Measurements from ENCODE around the gene ATXN7.

The ATXN7 gene

GRCh38 chr3:63955036-63955650, 91.5 kb downstream of the ATXN7 start:
- Mint-ChIP-seq H3K9me3 (no peaks in the 10 kb centered on the region), H3K4me3 (no peak overlapping the region), H3K27me3 (no peaks in the 10 kb centered on the region), H3K4me1 (peaks cover 43% of the 10 kb centered on the region), H3K27ac (peak overlapping the region; percentile 1), H3K36me3 (peaks cover 22% of the 10 kb centered on the region)
- ATAC-seq = no peak

DNA sequence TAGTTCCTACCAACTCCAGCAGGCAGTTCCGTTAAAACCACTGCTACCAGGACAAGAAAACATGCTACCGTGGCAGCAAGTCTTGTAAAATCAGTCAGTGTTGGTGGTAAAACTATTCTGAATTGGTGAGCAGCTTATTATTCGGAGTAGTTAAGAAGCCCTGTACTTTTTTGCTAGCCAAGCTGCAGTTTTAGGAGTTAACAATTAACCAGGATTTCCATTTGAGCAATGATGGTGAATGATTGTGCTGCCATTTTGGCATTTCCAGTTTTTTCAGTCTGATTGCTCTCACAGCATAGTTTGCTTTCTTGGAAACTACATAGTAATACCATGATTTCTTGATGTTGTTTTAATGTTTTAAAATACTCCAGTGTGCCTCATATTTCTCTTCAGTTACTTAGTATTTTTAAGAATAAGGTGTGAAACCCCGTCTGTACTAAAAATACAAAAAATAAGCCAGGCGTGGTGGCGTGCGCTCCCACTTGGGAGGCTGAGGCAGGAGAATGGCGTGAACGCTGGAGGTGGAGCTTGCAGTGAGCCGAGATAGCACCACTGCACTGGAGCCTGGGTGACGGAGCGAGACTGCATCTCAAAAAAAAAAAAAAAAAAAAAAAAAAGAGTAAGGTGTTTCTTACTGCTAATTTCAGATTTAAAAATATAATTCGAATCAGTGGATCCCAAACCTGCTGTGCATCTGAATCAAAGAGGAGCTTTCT, 92.3 kb downstream of the ATXN7 start:
- Mint-ChIP-seq H3K27ac (no peak overlapping the region), H3K4me1 (peaks cover 44% of the 10 kb centered on the region)

GRCh38 chr3:63959146-63959545, 95.5 kb downstream of the ATXN7 start:
- no peak for ATAC-seq
- Mint-ChIP-seq H3K4me3 (no peak overlapping the region), H3K27me3 (no peaks in the 10 kb centered on the region), H3K36me3 (peaks cover 17% of the 10 kb centered on the region), H3K9me3 (no peaks in the 10 kb centered on the region), H3K27ac (no peak overlapping the region), H3K4me1 (peaks cover 31% of the 10 kb centered on the region)

More for the DNA sequence above, 92.3 kb downstream of the ATXN7 start:
- Mint-ChIP-seq H3K9me3 (no peaks in the 10 kb centered on the region), H3K36me3 (peaks cover 22% of the 10 kb centered on the region), H3K4me3 (no peak overlapping the region), H3K27me3 (no peaks in the 10 kb centered on the region)
- ATAC-seq = no peak

DNA sequence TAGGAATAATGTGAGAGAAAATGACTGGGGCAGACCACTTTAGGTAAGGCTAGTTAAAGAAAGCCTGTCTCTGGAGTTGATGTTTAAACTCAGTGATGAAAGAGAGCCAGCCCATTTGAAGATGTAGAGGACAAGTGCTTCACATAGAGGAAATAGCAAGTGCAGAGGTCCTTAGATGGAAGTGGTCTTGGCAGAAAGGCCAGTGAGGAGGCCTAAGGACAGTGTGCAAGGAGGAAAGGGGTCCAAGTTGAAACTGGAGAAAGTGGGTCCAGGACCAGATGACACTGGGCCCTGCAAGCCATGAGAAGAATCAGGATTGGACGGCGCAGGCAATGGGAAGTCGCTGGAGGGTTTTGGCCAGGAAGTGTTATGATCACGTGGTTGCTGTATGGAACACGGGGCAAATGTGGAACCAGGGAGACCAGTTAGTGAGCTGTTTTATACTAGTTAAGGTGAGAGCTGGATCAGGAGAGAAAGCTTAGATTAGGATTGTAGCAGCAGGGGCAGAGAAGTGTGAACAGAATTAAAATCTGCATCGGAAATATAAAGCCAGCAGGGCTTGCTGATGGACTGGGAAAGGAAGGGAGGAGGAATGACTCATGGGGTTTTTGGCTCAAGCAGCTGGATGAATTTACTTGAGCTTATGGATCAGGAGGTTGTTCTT, 96.5 kb downstream of the ATXN7 start:
- H3K4me3 Mint-ChIP-seq = no peak overlapping the region
- H3K4me1 Mint-ChIP-seq = peaks cover 29% of the 10 kb centered on the region
- H3K27ac Mint-ChIP-seq = peak overlapping the region; percentile 13
- no peaks in the 10 kb centered on the region for H3K27me3 Mint-ChIP-seq
- peaks cover 10% of the 10 kb centered on the region for H3K36me3 Mint-ChIP-seq
- no peaks in the 10 kb centered on the region for H3K9me3 Mint-ChIP-seq
- no peak for ATAC-seq

GRCh38 chr3:63961891-63962290, 98.2 kb downstream of the ATXN7 start:
- Mint-ChIP-seq H3K27me3 (no peaks in the 10 kb centered on the region), H3K27ac (no peak overlapping the region), H3K4me3 (no peak overlapping the region), H3K36me3 (peaks cover 5% of the 10 kb centered on the region), H3K4me1 (peaks cover 29% of the 10 kb centered on the region), H3K9me3 (no peaks in the 10 kb centered on the region)
- ATAC-seq = peak; percentile 68

DNA sequence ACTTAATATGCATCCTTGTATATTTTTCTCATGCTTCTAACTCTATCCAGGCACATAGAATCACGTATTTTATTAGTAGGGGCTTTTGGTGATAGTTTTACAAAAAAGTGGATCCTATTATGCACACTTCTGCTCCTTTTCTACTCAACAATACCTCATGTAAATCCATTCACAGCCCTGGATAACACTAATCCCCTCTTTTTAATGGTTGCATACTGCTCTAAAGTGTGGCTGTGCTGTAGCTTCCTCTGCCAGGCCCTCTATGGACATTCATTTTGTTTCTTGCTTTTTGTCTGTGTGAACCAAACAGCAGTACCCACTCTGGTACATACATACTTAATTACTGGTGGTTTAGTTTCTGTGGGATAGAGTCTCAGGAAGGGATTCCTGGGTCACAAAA, 99.8 kb downstream of the ATXN7 start:
- Mint-ChIP-seq H3K36me3 (peaks cover 5% of the 10 kb centered on the region), H3K4me3 (no peak overlapping the region), H3K27ac (no peak overlapping the region), H3K4me1 (peaks cover 40% of the 10 kb centered on the region), H3K27me3 (no peaks in the 10 kb centered on the region), H3K9me3 (no peaks in the 10 kb centered on the region)
- ATAC-seq = no peak

DNA sequence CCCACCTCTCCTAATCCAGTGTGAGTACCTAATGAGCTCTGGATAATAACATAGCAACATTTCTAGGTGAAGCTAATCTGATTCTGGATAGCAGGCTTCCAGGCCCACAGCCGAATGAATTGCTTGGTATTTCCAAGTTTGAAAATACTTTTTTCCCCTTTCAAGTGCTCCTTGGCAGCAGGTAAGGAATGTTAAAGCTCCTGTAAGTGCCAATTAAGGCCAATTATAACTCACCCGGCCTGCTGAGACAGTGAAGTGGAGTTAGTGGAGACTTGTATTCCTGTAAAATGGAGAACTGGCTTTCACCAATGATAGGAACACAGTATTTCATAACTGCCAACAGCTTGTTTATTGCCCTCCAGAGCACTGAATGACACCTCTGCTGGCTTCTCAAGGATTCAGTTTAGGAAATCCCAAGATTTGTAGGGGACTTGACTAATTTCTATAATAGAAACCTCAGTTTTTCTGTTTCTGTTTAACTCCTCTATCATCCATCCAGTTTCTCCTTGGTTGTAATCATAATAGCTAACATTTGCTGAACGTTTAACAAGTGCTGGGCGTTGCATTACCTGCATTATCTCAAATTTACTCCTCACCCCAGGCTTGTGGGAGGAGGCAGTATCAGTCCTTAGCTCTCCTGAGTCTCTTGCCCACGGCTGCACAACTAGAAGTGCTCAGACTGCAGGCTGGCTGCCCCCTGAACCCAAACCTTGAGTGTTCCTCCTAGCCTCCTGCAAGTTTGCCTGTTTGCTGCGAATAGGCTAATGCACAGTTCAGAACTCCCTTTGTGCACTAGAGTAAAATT, 101.2 kb downstream of the ATXN7 start:
- no peaks in the 10 kb centered on the region for H3K27me3 Mint-ChIP-seq
- H3K4me1 Mint-ChIP-seq = peaks cover 49% of the 10 kb centered on the region
- H3K4me3 Mint-ChIP-seq = no peak overlapping the region
- no peak for ATAC-seq
- H3K9me3 Mint-ChIP-seq = no peaks in the 10 kb centered on the region
- no peak overlapping the region for H3K27ac Mint-ChIP-seq
- peaks cover 5% of the 10 kb centered on the region for H3K36me3 Mint-ChIP-seq

DNA sequence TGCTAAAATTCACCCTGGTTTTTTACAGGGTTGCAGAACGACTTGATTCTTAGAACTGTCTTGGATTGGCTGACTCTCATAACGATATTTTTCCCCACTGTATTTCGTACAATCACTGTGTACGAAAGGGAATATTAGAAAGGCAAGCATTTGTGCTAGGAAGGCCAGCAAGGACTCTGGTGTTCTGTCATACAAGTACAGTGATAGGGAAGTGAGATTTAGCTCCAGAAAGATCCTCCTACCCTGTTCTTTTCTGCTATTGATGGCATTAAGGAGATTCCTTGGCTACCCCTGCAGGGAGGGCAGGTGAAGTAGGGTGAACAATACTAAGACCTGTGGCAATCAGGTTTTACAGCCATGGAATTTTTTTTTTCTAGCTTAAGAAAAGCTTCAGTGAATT, 102.3 kb downstream of the ATXN7 start:
- Mint-ChIP-seq H3K4me3 (no peak overlapping the region), H3K9me3 (no peaks in the 10 kb centered on the region), H3K27ac (no peak overlapping the region), H3K4me1 (peaks cover 50% of the 10 kb centered on the region), H3K36me3 (peaks cover 12% of the 10 kb centered on the region), H3K27me3 (no peaks in the 10 kb centered on the region)
- no peak for ATAC-seq

DNA sequence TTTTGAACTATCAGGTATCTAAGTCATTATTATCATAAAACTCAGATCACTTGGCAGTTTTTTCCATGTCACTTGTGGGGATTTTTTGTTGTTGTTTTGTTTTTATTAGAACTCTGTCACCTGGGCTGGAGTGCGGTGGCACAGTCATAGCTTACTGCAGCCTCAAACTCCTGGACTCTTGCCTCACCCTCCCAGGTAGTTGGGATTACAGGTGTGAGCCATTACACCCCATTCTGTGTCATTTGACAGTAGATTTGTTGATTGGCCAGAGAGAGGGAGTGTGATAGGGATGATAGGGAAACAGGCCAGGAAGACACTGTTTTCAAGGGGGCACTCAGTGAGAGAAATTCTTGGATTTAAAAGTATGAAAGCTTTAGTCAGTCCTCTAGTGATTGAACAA, 103.2 kb downstream of the ATXN7 start:
- Mint-ChIP-seq H3K4me3 (no peak overlapping the region), H3K9me3 (no peaks in the 10 kb centered on the region), H3K36me3 (peaks cover 15% of the 10 kb centered on the region), H3K4me1 (peaks cover 55% of the 10 kb centered on the region), H3K27me3 (no peaks in the 10 kb centered on the region), H3K27ac (no peak overlapping the region)
- no peak for ATAC-seq

DNA sequence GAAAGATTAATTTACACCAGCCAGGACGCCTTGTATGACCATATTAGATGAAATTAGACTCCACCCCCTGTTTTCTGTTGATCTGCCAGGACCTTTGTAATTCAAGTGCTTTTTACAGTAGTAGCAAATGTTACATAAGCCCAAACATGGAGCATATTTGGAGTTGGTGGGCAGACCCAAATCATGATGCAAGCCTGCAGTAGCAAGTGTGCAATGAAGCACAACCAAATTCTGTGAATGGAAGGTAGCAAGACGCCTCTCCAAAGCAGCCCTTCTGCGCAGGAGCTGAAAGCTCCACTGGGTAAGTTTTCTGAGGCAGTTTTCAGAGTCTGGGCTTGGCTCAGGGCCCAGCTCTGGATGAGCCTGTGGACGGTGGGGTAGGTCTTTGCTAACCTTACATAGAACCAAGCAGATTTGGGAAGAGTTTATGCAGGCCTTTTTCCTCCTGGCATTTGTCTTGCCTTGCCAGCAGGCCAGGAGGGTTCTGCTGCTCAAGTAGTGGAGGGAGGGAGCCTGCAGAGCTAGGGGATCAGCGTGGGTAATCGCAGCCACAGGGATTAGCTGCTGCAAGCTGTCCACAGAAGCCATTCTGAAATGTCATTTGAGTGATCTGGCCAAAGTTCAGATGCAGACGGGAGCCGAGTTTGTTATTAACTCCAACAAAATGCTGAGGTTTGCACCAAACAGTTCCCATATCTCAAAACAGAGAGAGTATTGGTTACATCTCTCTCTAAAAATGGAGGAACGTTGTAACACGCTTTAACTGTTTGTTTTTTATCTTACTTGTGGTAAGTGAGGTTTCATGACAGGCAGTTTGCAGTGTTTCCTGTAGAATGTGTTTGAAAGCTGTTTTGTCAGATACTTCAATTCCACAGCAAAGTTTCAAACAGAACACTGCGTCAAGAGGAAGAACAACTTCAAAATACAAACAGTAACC, 104.3 kb downstream of the ATXN7 start:
- H3K9me3 Mint-ChIP-seq = no peaks in the 10 kb centered on the region
- ATAC-seq = peak; percentile 58
- H3K36me3 Mint-ChIP-seq = peaks cover 21% of the 10 kb centered on the region
- peak overlapping the region; percentile 84 for H3K27ac Mint-ChIP-seq
- peak overlapping the region; percentile 73 for H3K4me3 Mint-ChIP-seq
- no peaks in the 10 kb centered on the region for H3K27me3 Mint-ChIP-seq
- peaks cover 55% of the 10 kb centered on the region for H3K4me1 Mint-ChIP-seq

- Mint-ChIP-seq H3K27me3 (no peaks in the 10 kb centered on the region), H3K27ac (peak overlapping the region; percentile 84), H3K9me3 (no peaks in the 10 kb centered on the region), H3K4me3 (peak overlapping the region; percentile 73), H3K36me3 (peaks cover 22% of the 10 kb centered on the region), H3K4me1 (peaks cover 62% of the 10 kb centered on the region)
- ATAC-seq = no peak
These were observed 105.1 kb downstream of the ATXN7 start for GRCh38 chr3:63968612-63969350.

DNA sequence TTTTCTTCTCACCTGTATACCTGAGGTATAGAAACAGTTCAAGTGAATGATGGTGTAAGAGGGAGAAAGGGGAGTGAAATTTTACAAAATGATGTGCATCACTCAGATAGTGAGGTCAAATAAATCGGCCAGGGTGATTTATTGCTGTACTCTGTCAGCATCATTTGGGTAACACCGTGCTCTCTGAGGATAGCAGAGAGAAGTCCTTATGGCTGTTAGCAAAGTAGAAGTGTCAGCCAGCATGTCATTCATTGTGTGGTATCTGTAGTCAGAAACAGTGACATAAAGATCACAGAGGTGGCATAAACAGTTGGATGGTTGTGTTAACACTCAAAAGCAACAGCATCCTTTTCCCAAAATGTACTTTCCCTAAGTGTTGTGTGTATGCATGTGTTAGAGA, 106.2 kb downstream of the ATXN7 start:
- peaks cover 23% of the 10 kb centered on the region for H3K36me3 Mint-ChIP-seq
- peaks cover 62% of the 10 kb centered on the region for H3K4me1 Mint-ChIP-seq
- peak overlapping the region; percentile 19 for H3K27ac Mint-ChIP-seq
- no peaks in the 10 kb centered on the region for H3K9me3 Mint-ChIP-seq
- no peak overlapping the region for H3K4me3 Mint-ChIP-seq
- no peak for ATAC-seq
- no peaks in the 10 kb centered on the region for H3K27me3 Mint-ChIP-seq

DNA sequence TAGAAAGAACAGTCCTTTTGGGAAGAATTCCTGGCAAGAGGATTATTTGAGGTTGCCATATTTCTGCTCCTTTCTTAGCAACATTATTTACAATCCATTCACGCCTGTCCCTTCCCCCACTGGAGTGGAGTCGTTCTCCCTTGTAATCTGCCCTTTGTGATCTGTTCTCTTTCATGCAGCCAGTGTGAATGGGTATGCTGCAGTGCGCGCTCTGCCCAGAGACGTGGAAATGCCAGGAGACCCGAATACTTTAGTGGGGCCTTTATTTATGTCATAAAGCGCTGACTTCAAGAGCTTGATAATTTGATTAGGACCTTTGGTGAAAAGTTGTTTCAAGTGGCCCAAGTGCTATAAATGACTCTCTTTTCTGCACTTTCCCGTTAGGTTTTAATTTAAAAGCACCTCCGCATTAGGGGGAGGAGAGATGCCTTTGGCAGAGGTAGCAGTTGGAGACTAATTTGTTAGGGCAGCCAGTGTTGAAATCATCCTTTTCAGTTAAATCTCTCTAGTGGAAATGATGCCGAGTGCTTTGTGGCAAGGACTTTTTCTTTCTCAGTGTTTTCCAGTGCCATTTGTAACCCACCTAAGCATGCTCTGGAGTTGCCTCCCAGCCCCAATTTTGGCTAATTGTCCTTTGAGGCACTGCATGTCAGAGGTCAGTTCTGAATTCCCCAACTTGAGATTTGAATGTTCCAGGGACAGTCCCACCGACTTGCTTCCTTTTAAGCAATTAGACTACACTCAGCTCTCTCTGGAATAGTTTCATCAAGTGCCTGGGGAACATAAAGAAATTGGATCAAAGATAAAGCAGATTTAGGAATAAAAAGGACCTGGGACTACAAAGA, 107.2 kb downstream of the ATXN7 start:
- no peaks in the 10 kb centered on the region for H3K9me3 Mint-ChIP-seq
- peak overlapping the region; percentile 41 for H3K27ac Mint-ChIP-seq
- H3K4me1 Mint-ChIP-seq = peaks cover 60% of the 10 kb centered on the region
- peaks cover 27% of the 10 kb centered on the region for H3K36me3 Mint-ChIP-seq
- ATAC-seq = no peak
- H3K27me3 Mint-ChIP-seq = no peaks in the 10 kb centered on the region
- no peak overlapping the region for H3K4me3 Mint-ChIP-seq

Measured in stimulated activated memory B cell treated with anti-CD40 and anti-IgM and Interleukin-4, amounts not matched to agents 10 μg/mL and 1 μg/mL and 100 μg/mL, for 72 hours (primary cell).